Kidney epithelial cell (primary cell): ENCODE measurements around the gene UCHL3. TPM values are rescaled to one million over a fixed set of nuclear protein-coding genes. Genes with fewer than 3 reads are reported as not detected.

ENCODE experiments used
- DNase-seq: peaks from one replicate; pipeline ENCODE4 v3.0.0-alpha.2; 2010; ENCODE audit warnings: low read depth
- H3K27me3 ChIP-seq: 2 replicates; pipeline ENCODE4 v1.6.0; 2011; ENCODE audit warnings: low read length; ENCODE audit not compliant: control insufficient read depth, insufficient read depth
- H3K36me3 ChIP-seq: 2 replicates; pipeline ENCODE4 v1.5.1; 2011; ENCODE audit warnings: low read length; ENCODE audit not compliant: control insufficient read depth, insufficient read depth
- H3K4me3 ChIP-seq: 2 replicates; pipeline ENCODE4 v1.5.1; 2011; ENCODE audit warnings: low read depth, mild to moderate bottlenecking, control low read depth, low read length
- total RNA-seq: library from RNA; depleted of rRNA; stranded (reverse); fragments of >200 nt; gene quantifications from 2 replicates; pipeline ENCODE4 v1.2.3, GENCODE V29; 2015
- TF ChIP-seq, protein P1 (sequence below): IDR thresholded peaks from 2 replicates; pipeline ENCODE4 v1.5.1; 2011; ENCODE audit warnings: mild to moderate bottlenecking, moderate library complexity, low read length, control low read depth, inconsistent platforms; ENCODE audit not compliant: insufficient read depth, poor library complexity, severe bottlenecking

UCHL3 gene
- total RNA-seq, 1 donor from 2014 or later: 75.5 TPM

- Histone ChIP-seq H3K36me3 (no peaks in the 10 kb centered on the region), H3K27me3 (no peaks in the 10 kb centered on the region), H3K4me3 (no peak overlapping the region)
- TF ChIP-seq, protein P1, sequence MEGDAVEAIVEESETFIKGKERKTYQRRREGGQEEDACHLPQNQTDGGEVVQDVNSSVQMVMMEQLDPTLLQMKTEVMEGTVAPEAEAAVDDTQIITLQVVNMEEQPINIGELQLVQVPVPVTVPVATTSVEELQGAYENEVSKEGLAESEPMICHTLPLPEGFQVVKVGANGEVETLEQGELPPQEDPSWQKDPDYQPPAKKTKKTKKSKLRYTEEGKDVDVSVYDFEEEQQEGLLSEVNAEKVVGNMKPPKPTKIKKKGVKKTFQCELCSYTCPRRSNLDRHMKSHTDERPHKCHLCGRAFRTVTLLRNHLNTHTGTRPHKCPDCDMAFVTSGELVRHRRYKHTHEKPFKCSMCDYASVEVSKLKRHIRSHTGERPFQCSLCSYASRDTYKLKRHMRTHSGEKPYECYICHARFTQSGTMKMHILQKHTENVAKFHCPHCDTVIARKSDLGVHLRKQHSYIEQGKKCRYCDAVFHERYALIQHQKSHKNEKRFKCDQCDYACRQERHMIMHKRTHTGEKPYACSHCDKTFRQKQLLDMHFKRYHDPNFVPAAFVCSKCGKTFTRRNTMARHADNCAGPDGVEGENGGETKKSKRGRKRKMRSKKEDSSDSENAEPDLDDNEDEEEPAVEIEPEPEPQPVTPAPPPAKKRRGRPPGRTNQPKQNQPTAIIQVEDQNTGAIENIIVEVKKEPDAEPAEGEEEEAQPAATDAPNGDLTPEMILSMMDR: no peak
- no peak for DNase-seq
These were observed 50.8 kb downstream of the UCHL3 start for GRCh38 chr13:75600371-75600770.

GRCh38 chr13:75603038-75603437 lies 53.4 kb downstream of the UCHL3 start:
- TF ChIP-seq, protein P1: no peak
- no peak for DNase-seq
- Histone ChIP-seq H3K4me3 (no peak overlapping the region), H3K27me3 (no peaks in the 10 kb centered on the region), H3K36me3 (no peaks in the 10 kb centered on the region)

DNA sequence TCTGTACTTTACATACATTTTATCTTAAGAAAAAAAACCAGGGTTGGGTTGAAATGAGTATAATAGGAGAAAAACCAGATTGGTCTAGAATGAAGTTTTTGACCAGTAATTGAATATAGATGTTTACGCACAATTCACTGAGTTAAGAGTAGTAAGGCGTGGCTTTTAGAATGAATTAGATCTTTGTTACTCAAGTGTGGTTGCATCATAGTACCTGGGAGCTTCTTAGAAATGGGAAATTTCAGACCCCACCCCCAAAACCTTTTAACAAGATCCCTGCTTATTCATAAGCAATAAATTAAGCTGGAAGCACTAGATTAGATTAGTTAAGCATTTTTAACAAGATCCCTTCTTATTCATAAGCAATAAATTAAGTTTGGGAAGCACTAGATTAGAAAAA lies 57.9 kb downstream of the UCHL3 start:
- no peak overlapping the region for H3K4me3 ChIP-seq
- no peaks in the 10 kb centered on the region for H3K36me3 ChIP-seq
- TF ChIP-seq, protein P1: no peak
- H3K27me3 ChIP-seq: no peaks in the 10 kb centered on the region
- DNase-seq: no peak

DNA sequence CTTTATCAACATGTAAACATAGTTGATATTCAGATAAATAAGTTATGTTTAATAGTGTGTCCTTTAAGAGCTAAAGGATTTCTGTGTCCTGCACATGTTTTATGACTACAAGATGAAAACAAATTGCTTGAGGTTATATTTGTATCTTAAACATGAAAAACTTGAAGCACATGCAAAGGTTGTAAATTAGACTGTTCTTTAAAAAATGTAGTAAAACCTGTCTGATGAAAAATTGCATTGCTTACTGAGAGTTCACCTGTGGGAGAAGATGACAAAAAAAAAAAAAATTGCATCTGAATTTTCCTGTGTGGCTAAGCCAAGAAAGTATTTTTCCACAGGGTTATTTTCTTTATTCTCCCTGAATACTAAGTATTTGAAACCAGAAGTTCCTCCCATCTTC lies 60.9 kb downstream of the UCHL3 start:
- no peak for DNase-seq
- H3K36me3 ChIP-seq: no peaks in the 10 kb centered on the region
- TF ChIP-seq, protein P1: no peak
- H3K27me3 ChIP-seq: no peaks in the 10 kb centered on the region
- no peak overlapping the region for H3K4me3 ChIP-seq

DNA sequence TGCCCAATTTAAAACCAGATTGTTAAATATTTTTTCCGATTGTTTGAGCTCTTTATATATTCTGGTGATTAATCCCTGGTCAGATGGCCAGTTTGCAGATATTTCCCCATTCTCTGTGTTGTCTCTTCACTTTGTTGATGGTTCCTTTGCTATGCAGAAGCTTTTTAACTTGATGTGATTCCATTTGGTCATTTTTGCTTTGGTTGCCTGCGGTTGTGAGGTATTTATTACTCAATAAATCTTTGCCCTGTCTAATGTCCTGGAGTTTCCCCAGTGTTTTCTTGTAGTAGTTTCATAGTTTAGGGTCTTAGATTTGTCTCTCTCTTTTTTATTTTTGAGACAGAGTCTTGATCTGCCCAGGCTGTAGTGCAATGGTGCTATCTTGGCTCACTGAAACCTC lies 62.8 kb downstream of the UCHL3 start:
- no peaks in the 10 kb centered on the region for H3K27me3 ChIP-seq
- no peak for DNase-seq
- TF ChIP-seq, protein P1: no peak
- no peaks in the 10 kb centered on the region for H3K36me3 ChIP-seq
- no peak overlapping the region for H3K4me3 ChIP-seq

DNA sequence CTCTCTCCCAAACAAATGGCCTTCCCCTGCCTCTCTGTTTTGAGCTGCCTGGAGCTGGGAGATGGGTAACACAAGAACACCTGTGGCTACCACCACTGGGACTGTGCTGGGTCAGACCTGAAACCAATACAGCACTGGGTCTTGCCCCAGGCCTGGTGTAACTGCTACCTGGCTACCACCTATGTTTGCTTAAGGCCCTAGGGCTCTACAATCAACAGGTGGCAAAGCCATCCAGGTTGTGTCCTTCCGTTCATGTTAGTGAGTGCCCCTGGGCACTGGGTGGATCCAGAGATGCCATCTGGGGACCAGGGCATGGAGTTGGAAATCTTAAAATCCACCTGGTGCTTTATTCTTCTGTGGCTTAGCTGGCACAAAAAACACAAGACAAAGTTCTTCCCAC lies 67.6 kb downstream of the UCHL3 start:
- H3K27me3 ChIP-seq: no peaks in the 10 kb centered on the region
- no peak for DNase-seq
- H3K36me3 ChIP-seq: no peaks in the 10 kb centered on the region
- no peak overlapping the region for H3K4me3 ChIP-seq
- TF ChIP-seq, protein P1: no peak
